Epithelial cell of proximal tubule (primary cell): ENCODE results near the gene PRKN. TPM values are rescaled to one million over a fixed set of nuclear protein-coding genes. Genes with fewer than 3 reads are reported as not detected.

Experiments
- DNase-seq: peaks from one replicate; pipeline ENCODE4 v3.0.0-alpha.2; 2011; ENCODE audit warnings: low read depth
- H3K4me3 ChIP-seq: 2 replicates; pipeline ENCODE4 v1.5.1; 2011; ENCODE audit warnings: low read depth, mild to moderate bottlenecking, low read length
- CTCF ChIP-seq: conservative IDR thresholded peaks from 2 replicates; pipeline ENCODE4 v1.5.1; 2012; ENCODE audit warnings: low read depth, mild to moderate bottlenecking, low read length
- total RNA-seq: library from RNA; depleted of rRNA; stranded (reverse); fragments of >200 nt; gene quantifications from 2 replicates; pipeline ENCODE4 v1.2.3, GENCODE V29; 2015

The PRKN gene
- total RNA-seq, 1 donor from 2014 or later: 0.58 TPM

GRCh38 chr6:161596807-161597520, 1130.6 kb downstream of the PRKN start:
- DNase-seq: no peak
- H3K4me3 ChIP-seq: no peak overlapping the region
- TF ChIP-seq CTCF: no peak

- H3K4me3 ChIP-seq: no peak overlapping the region
- no peak for DNase-seq
- no peak for TF ChIP-seq CTCF
These were observed 1133.2 kb downstream of the PRKN start for GRCh38 chr6:161594412-161594811.

- DNase-seq: no peak
- H3K4me3 ChIP-seq: no peak overlapping the region
- no peak for TF ChIP-seq CTCF
These were observed 1136.5 kb downstream of the PRKN start for GRCh38 chr6:161590961-161591627.

GRCh38 chr6:161586887-161587286, 1140.7 kb downstream of the PRKN start:
- no peak for DNase-seq
- no peak for TF ChIP-seq CTCF
- no peak overlapping the region for H3K4me3 ChIP-seq

- no peak for DNase-seq
- TF ChIP-seq CTCF: no peak
- H3K4me3 ChIP-seq: no peak overlapping the region
These were observed 1142.8 kb downstream of the PRKN start for GRCh38 chr6:161584621-161585340.

GRCh38 chr6:161584051-161584450, 1143.5 kb downstream of the PRKN start:
- DNase-seq: no peak
- no peak for TF ChIP-seq CTCF
- H3K4me3 ChIP-seq: no peak overlapping the region
